DOHH2 (cell line): ENCODE results near the gene FCRL2.

Experiments
- H3F3A ChIP-seq: fragments of 200-600 bp; sonication (generic), shearing (Covaris generic); 2 replicates; pipeline ENCODE4 v1.6.0; 2016; ENCODE audit warnings: antibody characterized with exemption, mild to moderate bottlenecking; ENCODE audit not compliant: control insufficient read depth, insufficient read depth
- H3K27ac ChIP-seq: fragments of 200-600 bp; sonication (generic); 2 replicates; pipeline ENCODE4 v1.5.1; 2014; ENCODE audit warnings: low read depth, mild to moderate bottlenecking, low read length, moderate library complexity
- H3K27me3 ChIP-seq: fragments of 200-600 bp; sonication (generic); 2 replicates; pipeline ENCODE4 v1.6.1; 2014; ENCODE audit warnings: mild to moderate bottlenecking, low read length, mixed read lengths; ENCODE audit not compliant: control insufficient read depth
- H3K36me3 ChIP-seq: fragments of 200-600 bp; sonication (generic); 2 replicates; pipeline ENCODE4 v1.6.1; 2014; ENCODE audit warnings: mild to moderate bottlenecking, low read length, moderate library complexity, mixed read lengths; ENCODE audit not compliant: control insufficient read depth
- H3K4me1 ChIP-seq: fragments of 200-600 bp; sonication (generic); 2 replicates; pipeline ENCODE4 v1.6.1; 2014; ENCODE audit warnings: mild to moderate bottlenecking, low read length, mixed read lengths; ENCODE audit not compliant: control insufficient read depth
- H3K4me2 ChIP-seq: fragments of 200-600 bp; sonication (generic); 2 replicates; pipeline ENCODE4 v1.6.0; 2014; ENCODE audit warnings: mild to moderate bottlenecking, low read length, moderate library complexity
- H3K4me3 ChIP-seq: fragments of 200-600 bp; sonication (generic); 2 replicates; pipeline ENCODE4 v1.5.1; 2014; ENCODE audit warnings: mild to moderate bottlenecking, low read length, mixed read lengths
- H3K79me2 ChIP-seq: fragments of 200-600 bp; sonication (generic); 2 replicates; pipeline ENCODE4 v1.6.1; 2014; ENCODE audit warnings: mild to moderate bottlenecking, low read length, mixed read lengths; ENCODE audit not compliant: control insufficient read depth
- H3K9me2 ChIP-seq: fragments of 200-600 bp; sonication (generic); replicated peaks from 2 replicates; pipeline ENCODE4 v1.6.1; 2014; ENCODE audit warnings: mild to moderate bottlenecking, low read length, mixed read lengths; ENCODE audit not compliant: control insufficient read depth
- H3K9me3 ChIP-seq: fragments of 200-600 bp; sonication (generic); 2 replicates; pipeline ENCODE4 v1.6.1; 2014; ENCODE audit warnings: antibody characterized with exemption, low read length, mixed read lengths; ENCODE audit not compliant: control insufficient read depth, insufficient read depth
- H4K20me1 ChIP-seq: fragments of 200-600 bp; sonication (generic); 2 replicates; pipeline ENCODE4 v1.6.0; 2014; ENCODE audit warnings: low read depth, mild to moderate bottlenecking, antibody characterized with exemption, low read length, moderate library complexity; ENCODE audit not compliant: control insufficient read depth, insufficient read depth
- EZH2phosphoT487 ChIP-seq: fragments of 200-600 bp; sonication (generic); IDR thresholded peaks from 2 replicates; pipeline ENCODE4 v1.6.1; 2017; ENCODE audit warnings: borderline replicate concordance, mild to moderate bottlenecking, antibody characterized with exemption, low read length, moderate library complexity, mixed read lengths
- TF ChIP-seq, protein P1 (sequence below): fragments of 200-600 bp; sonication (generic); IDR thresholded peaks from one replicate; pipeline ENCODE4 v1.5.1; 2014; ENCODE audit warnings: antibody characterized with exemption, mild to moderate bottlenecking, low read depth, low read length; ENCODE audit not compliant: poor library complexity, severe bottlenecking

FCRL2 gene

DNA sequence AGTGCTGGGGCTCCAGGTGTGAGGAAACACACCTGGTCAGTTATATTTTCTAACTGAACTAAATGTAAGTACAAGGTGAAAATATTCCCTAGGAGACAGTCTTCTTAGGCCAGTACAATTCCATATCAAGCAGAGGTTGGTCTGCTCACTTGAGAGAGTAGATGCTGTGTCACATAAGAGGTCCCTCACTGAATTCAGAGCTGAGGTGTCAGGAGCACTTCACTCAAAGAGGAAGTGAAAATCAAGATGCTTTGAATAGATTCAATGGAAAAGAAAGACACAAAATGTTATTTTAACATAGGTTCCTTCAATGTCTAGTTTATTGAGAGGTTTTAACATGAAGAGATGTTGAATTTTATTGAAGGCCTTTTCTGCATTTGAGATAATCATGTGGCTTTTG is 72.1 kb downstream of the FCRL2 start:
- H3K4me2 ChIP-seq: peak overlapping the region; percentile 65

DNA sequence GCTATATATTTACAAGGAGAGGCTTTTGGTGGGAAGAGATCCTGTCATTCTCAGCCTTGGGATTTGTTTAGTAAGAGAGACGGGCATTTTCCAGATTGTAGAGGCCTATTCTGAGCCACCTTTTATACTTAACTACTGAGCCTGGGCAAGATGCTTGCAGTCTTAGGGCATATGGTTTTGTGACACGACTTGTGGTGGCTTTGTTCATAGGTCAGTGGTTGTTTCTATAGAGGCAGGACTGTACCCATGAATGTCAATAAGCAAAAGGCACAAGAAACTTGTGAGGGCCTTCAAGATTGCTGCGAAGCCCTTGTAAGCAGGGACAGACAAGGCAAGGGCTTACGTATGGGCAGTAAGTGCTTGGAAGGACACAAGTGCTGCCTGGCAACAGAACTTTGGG is 73.0 kb downstream of the FCRL2 start:
- Histone ChIP-seq H3K4me1 (peaks cover 94% of the 10 kb centered on the region), H3F3A (peaks cover 17% of the 10 kb centered on the region), H3K27me3 (no peaks in the 10 kb centered on the region), H3K9me3 (no peaks in the 10 kb centered on the region), H3K4me2 (peak overlapping the region; percentile 65), H3K36me3 (no peaks in the 10 kb centered on the region), H4K20me1 (no peaks in the 10 kb centered on the region), H3K27ac (peak overlapping the region; percentile 77), H3K9me2 (no peaks in the 10 kb centered on the region), H3K79me2 (no peaks in the 10 kb centered on the region), H3K4me3 (peak overlapping the region; percentile 48; the same call in 1 of the 2 replicates)
- TF ChIP-seq EZH2phosphoT487: no peak

More for the DNA sequence above, 72.1 kb downstream of the FCRL2 start:
- TF ChIP-seq, protein P1, sequence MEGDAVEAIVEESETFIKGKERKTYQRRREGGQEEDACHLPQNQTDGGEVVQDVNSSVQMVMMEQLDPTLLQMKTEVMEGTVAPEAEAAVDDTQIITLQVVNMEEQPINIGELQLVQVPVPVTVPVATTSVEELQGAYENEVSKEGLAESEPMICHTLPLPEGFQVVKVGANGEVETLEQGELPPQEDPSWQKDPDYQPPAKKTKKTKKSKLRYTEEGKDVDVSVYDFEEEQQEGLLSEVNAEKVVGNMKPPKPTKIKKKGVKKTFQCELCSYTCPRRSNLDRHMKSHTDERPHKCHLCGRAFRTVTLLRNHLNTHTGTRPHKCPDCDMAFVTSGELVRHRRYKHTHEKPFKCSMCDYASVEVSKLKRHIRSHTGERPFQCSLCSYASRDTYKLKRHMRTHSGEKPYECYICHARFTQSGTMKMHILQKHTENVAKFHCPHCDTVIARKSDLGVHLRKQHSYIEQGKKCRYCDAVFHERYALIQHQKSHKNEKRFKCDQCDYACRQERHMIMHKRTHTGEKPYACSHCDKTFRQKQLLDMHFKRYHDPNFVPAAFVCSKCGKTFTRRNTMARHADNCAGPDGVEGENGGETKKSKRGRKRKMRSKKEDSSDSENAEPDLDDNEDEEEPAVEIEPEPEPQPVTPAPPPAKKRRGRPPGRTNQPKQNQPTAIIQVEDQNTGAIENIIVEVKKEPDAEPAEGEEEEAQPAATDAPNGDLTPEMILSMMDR: no peak
- no peak for TF ChIP-seq EZH2phosphoT487
- Histone ChIP-seq H3K9me2 (no peaks in the 10 kb centered on the region), H3K79me2 (no peaks in the 10 kb centered on the region), H3K27ac (peak overlapping the region; percentile 77), H3K4me3 (peak overlapping the region; percentile 48), H3F3A (peaks cover 9% of the 10 kb centered on the region), H3K4me1 (peaks cover 94% of the 10 kb centered on the region), H3K27me3 (no peaks in the 10 kb centered on the region), H3K36me3 (no peaks in the 10 kb centered on the region), H4K20me1 (no peaks in the 10 kb centered on the region), H3K9me3 (no peaks in the 10 kb centered on the region)

DNA sequence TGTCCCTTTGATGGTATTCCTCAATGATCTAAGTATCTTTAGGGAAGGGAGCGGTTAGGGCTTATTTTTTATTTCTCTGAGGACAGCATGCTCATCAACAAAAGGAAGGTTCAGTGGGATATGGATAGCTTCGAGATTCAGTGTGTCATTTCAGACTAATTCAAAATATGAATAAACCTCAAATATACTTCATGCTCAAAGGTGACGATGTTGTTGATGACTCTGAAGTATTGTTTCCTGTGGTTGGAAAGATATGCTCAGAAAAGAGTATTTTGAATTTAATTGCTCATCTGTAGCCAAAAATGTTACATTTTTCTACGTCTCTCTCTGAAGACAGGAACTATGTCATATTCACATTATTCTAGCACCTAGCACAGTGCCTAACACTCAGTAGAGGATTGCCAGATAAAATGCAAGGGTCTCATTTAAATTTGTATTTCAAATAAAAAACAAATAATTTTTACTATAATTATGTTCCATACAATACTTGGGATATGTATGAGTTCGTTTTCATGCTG is 74.6 kb downstream of the FCRL2 start:
- Histone ChIP-seq H3K79me2 (no peaks in the 10 kb centered on the region), H3K36me3 (no peaks in the 10 kb centered on the region), H3K4me2 (peak overlapping the region; percentile 15; the same call in 1 of the 2 replicates), H3K9me3 (no peaks in the 10 kb centered on the region), H4K20me1 (no peaks in the 10 kb centered on the region), H3K27ac (no peak overlapping the region), H3K4me3 (no peak overlapping the region), H3K27me3 (no peaks in the 10 kb centered on the region), H3K4me1 (peaks cover 94% of the 10 kb centered on the region), H3F3A (peaks cover 14% of the 10 kb centered on the region), H3K9me2 (no peaks in the 10 kb centered on the region)
- TF ChIP-seq, protein P1: no peak
- TF ChIP-seq EZH2phosphoT487: no peak

- Histone ChIP-seq H4K20me1 (no peaks in the 10 kb centered on the region), H3F3A (peaks cover 14% of the 10 kb centered on the region)
Measured at GRCh38 chr1:157700732-157701131, 76.2 kb downstream of the FCRL2 start, which contains the start of gene FCRL3. Gene FCRL3, minus strand, starts transcription at chr1:157700769. Its CDS starts 280 bp downstream, at chr1:157700489.

More at GRCh38 chr1:157700732-157701131, 76.2 kb downstream of the FCRL2 start, which contains the start of gene FCRL3:
- Histone ChIP-seq H3K4me2 (peak within 1 kb of the TSS; percentile 45), H3K4me3 (peak within 1 kb of the TSS; percentile 23), H3K79me2 (no peaks in the 10 kb centered on the region), H3K4me1 (peaks cover 85% of the 10 kb centered on the region), H3K9me3 (no peaks in the 10 kb centered on the region), H3K9me2 (no peaks in the 10 kb centered on the region), H3K36me3 (no peaks in the 10 kb centered on the region), H3K27me3 (no peaks in the 10 kb centered on the region), H3K27ac (peak within 1 kb of the TSS; percentile 5; the same call in 1 of the 2 replicates)
- TF ChIP-seq EZH2phosphoT487: no peak
- TF ChIP-seq, protein P1: no peak
